GM12878 (cell line): ENCODE measurements around the gene MXRA8.

Source experiments
- CTCF ChIP-seq, 3 experiments: IDR thresholded peaks in 2 of 3; conservative IDR thresholded peaks in 1 of 3; 2 replicates each; pipeline ENCODE4 v1.5.1; 2011; ENCODE audit warnings: low read depth in 3 of 3, low read length in 3 of 3, mild to moderate bottlenecking in 3 of 3, control low read depth in 2 of 3, moderate library complexity in 2 of 3, inconsistent platforms in 1 of 3, mixed read lengths in 1 of 3; ENCODE audit not compliant: control insufficient read depth in 2 of 3, insufficient read depth in 1 of 3; ENCODE audit errors: extremely low read depth in 1 of 3
- HDAC6 ChIP-seq: fragments of 200-600 bp; sonication (generic); IDR thresholded peaks from one replicate; pipeline ENCODE4 v1.8.0; 2017; ENCODE audit warnings: antibody characterized with exemption; ENCODE audit not compliant: unreplicated experiment
- MAX ChIP-seq: IDR thresholded peaks from 2 replicates; pipeline ENCODE4 v1.6.1; 2012; ENCODE audit warnings: low read depth, low read length, improper control_type of control experiment
- MLLT1 ChIP-seq: fragments of 450-650 bp; IDR thresholded peaks from 2 replicates; pipeline ENCODE4 v1.6.1; 2016; ENCODE audit warnings: mild to moderate bottlenecking
- NFIC ChIP-seq: IDR thresholded peaks from 2 replicates; pipeline ENCODE4 v1.6.1; 2012; ENCODE audit warnings: low read depth, mild to moderate bottlenecking, inconsistent platforms, low read length, moderate library complexity
- POLR2A ChIP-seq: IDR thresholded peaks from 2 replicates; pipeline ENCODE4 v1.6.1; 2011; ENCODE audit warnings: low read depth, mild to moderate bottlenecking, low read length
- RAD21 ChIP-seq: IDR thresholded peaks from 2 replicates; pipeline ENCODE4 v1.6.1; 2011; ENCODE audit warnings: mild to moderate bottlenecking, low read depth, low read length, moderate library complexity; ENCODE audit not compliant: insufficient read depth
- TARDBP ChIP-seq: IDR thresholded peaks from 2 replicates; pipeline ENCODE4 v1.6.1; 2016; ENCODE audit warnings: borderline replicate concordance
- YBX1 ChIP-seq: fragments of 450-650 bp; IDR thresholded peaks from 2 replicates; pipeline ENCODE4 v1.6.1; 2016; ENCODE audit warnings: antibody characterized with exemption
- YY1 ChIP-seq: IDR thresholded peaks from 2 replicates; pipeline ENCODE4 v1.6.1; 2011; ENCODE audit warnings: low read depth, mild to moderate bottlenecking, low read length
- TF ChIP-seq, protein P1 (sequence below): fragments of 450-650 bp; IDR thresholded peaks from 2 replicates; pipeline ENCODE4 v1.6.1; 2017; ENCODE audit warnings: mild to moderate bottlenecking

DNA sequence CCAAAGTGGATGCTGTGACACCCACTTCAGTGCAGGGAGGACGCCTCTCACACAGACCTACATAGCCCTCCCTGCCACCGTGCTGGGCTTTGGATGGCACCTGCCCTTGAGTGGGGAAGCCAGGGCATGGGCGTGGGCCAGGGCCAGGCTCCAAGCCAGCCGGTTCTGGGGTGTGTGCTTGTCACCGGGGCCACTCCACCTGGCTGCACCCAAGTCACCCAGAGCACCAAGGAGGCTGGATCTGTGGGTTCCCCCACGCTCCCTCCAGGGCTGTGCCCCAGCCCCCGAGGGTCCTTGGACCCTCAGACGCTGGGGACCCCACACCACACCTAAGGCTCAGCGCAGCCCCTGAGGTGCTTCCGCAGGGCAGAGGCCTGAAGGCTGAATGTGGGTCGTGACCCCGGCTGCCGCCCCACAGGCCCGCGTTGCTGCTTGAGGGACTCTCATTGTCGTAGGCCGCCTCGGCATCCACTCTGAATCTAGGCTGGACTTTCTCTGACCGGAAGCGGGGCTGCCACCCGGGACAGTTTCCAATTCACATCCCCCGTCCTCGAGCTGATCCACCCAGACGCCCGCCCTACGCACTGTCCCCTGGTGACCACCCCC is 1.5 kb downstream of the MXRA8 start:
- no peak for TF ChIP-seq MLLT1
- TF ChIP-seq CTCF (IDR thresholded peaks at IDR 0.05 in 2 of 3, conservative IDR thresholded peaks at IDR 0.05 in 1 of 3; ENCODE audit: control insufficient read depth in 2 of 3, extremely low read depth in 1 of 3, insufficient read depth in 1 of 3, low read depth in 3 of 3, low read length in 3 of 3) = no peak
- TF ChIP-seq, protein P1, sequence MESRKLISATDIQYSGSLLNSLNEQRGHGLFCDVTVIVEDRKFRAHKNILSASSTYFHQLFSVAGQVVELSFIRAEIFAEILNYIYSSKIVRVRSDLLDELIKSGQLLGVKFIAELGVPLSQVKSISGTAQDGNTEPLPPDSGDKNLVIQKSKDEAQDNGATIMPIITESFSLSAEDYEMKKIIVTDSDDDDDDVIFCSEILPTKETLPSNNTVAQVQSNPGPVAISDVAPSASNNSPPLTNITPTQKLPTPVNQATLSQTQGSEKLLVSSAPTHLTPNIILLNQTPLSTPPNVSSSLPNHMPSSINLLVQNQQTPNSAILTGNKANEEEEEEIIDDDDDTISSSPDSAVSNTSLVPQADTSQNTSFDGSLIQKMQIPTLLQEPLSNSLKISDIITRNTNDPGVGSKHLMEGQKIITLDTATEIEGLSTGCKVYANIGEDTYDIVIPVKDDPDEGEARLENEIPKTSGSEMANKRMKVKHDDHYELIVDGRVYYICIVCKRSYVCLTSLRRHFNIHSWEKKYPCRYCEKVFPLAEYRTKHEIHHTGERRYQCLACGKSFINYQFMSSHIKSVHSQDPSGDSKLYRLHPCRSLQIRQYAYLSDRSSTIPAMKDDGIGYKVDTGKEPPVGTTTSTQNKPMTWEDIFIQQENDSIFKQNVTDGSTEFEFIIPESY = no peak
- no peak for TF ChIP-seq NFIC
- no peak for TF ChIP-seq MAX
- TF ChIP-seq TARDBP = no peak
- TF ChIP-seq YY1 = no peak
- TF ChIP-seq POLR2A = no peak
- no peak for TF ChIP-seq HDAC6
- TF ChIP-seq YBX1 = no peak
- TF ChIP-seq RAD21 = no peak
